MCF 10A (cell line): Measurements from ENCODE around the gene BAMBI. TPM values are rescaled to one million over a fixed set of nuclear protein-coding genes. Genes with fewer than 3 reads are reported as not detected.

Experiments used
- BruUV-seq: library from RNA; stranded (reverse); fragments of 400-500 nt; replicated peaks from 2 replicates; lab custom pipeline; 2021; lab: Mats Ljungman, UMichigan
- CTCF ChIA-PET: fragments of 300-600 bp; sonication (Branson Sonifier 250); formaldehyde crosslinking; extraction: SDS; loops from one replicate; lab custom pipeline; 2021; ENCODE audit warnings: antibody characterized with exemption, inconsistent platforms; lab: Yijun Ruan, JAX
- POLR2A ChIA-PET: fragments of 300-600, 350-650 bp; sonication (Branson Sonifier 250); formaldehyde crosslinking; extraction: SDS; loops from one replicate; lab custom pipeline; 2020; ENCODE audit warnings: antibody characterized with exemption, inconsistent platforms; lab: Yijun Ruan, JAX
- DNase-seq: peaks from one replicate; pipeline ENCODE4 v3.0.0-alpha.2; 2018; ENCODE audit not compliant: unreplicated experiment
- H3K27ac Mint-ChIP-seq: one replicate; pipeline ENCODE4 v1.8.0; 2022; ENCODE audit warnings: mild to moderate bottlenecking, low read depth, mixed read lengths; ENCODE audit not compliant: unreplicated experiment
- H3K27me3 Mint-ChIP-seq: one replicate; pipeline ENCODE4 v1.8.0; 2022; ENCODE audit warnings: mixed read lengths; ENCODE audit not compliant: insufficient read depth, unreplicated experiment
- H3K36me3 Mint-ChIP-seq: one replicate; pipeline ENCODE4 v1.8.0; 2022; ENCODE audit warnings: mild to moderate bottlenecking, moderate library complexity, mixed read lengths; ENCODE audit not compliant: insufficient read depth, unreplicated experiment
- H3K4me1 Mint-ChIP-seq: one replicate; pipeline ENCODE4 v1.8.0; 2022; ENCODE audit warnings: mixed read lengths; ENCODE audit not compliant: insufficient read depth, unreplicated experiment
- H3K4me3 Mint-ChIP-seq: one replicate; pipeline ENCODE4 v1.8.0; 2022; ENCODE audit warnings: mild to moderate bottlenecking, moderate library complexity, mixed read lengths; ENCODE audit not compliant: unreplicated experiment
- H3K9me3 Mint-ChIP-seq: one replicate; pipeline ENCODE4 v1.8.0; 2022; ENCODE audit warnings: mixed read lengths; ENCODE audit not compliant: unreplicated experiment
- CTCF ChIP-seq: fragments of 200-600 bp; IDR thresholded peaks from one replicate; pipeline ENCODE4 v1.8.0; 2022; ENCODE audit warnings: antibody characterized with exemption, mild to moderate bottlenecking; ENCODE audit not compliant: unreplicated experiment
- intact Hi-C: fragments of 100-400 bp; cut with micrococcal nuclease; formaldehyde crosslinking; loops from 2 replicates; pipeline ENCODE4 v1.14.1; 2022
- total RNA-seq: library from RNA; stranded (reverse); gene quantifications from 2 replicates; pipeline ENCODE4 v1.2.3, GENCODE V29; 2022

BAMBI gene
- total RNA-seq, 1 experiment from 2014 or later, result 31.6 TPM

GRCh38 chr10:28681928-28682750 lies 4.8 kb downstream of the BAMBI start:
- Mint-ChIP-seq H3K9me3 (no peaks in the 10 kb centered on the region), H3K4me3 (no peak overlapping the region), H3K4me1 (peaks cover 7% of the 10 kb centered on the region), H3K36me3 (peaks cover 20% of the 10 kb centered on the region), H3K27me3 (no peaks in the 10 kb centered on the region), H3K27ac (no peak overlapping the region)
- no TSS peak for BruUV-seq
- POLR2A ChIA-PET, result interaction anchor here (0.8 to 1.2 kb wide), 2 partner anchors 52 to 445 kb away, joined by 3 read pairs; no protein-coding TSS in a partner anchor
- TF ChIP-seq CTCF, result no peak
- intact Hi-C loops, result no loop called here
- CTCF ChIA-PET, result interaction anchor here (0.6 to 4.3 kb wide), 4 partner anchors 48 to 622 kb away, joined by 3 to 17 read pairs (median 4); no protein-coding TSS in a partner anchor
- no peak for DNase-seq

- no peaks in the 10 kb centered on the region for H3K9me3 Mint-ChIP-seq
- no peaks in the 10 kb centered on the region for H3K27me3 Mint-ChIP-seq
- H3K4me1 Mint-ChIP-seq, result peaks cover 7% of the 10 kb centered on the region
- H3K36me3 Mint-ChIP-seq, result peaks cover 20% of the 10 kb centered on the region
- ChIA-PET POLR2A (interaction anchor here (0.6 kb wide), 1 partner anchor 723 kb away, joined by 4 read pairs; no protein-coding TSS in a partner anchor), CTCF (interaction anchor here (0.5 kb wide), 1 partner anchor 906 kb away, joined by 3 read pairs; no protein-coding TSS in a partner anchor)
- no peak for TF ChIP-seq CTCF
- intact Hi-C loops, result no loop called here
- no peak overlapping the region for H3K27ac Mint-ChIP-seq
- no peak overlapping the region for H3K4me3 Mint-ChIP-seq
- no TSS peak for BruUV-seq
- no peak for DNase-seq
Observed at GRCh38 chr10:28684157-28684985, 7.0 kb downstream of the BAMBI start.

- Mint-ChIP-seq H3K4me1 (peaks cover 7% of the 10 kb centered on the region), H3K27me3 (no peaks in the 10 kb centered on the region), H3K27ac (no peak overlapping the region), H3K36me3 (peaks cover 20% of the 10 kb centered on the region), H3K9me3 (no peaks in the 10 kb centered on the region), H3K4me3 (no peak overlapping the region)
- CTCF ChIA-PET, result no interaction called here
- no peak for DNase-seq
- POLR2A ChIA-PET, result interaction anchor here (0.6 kb wide), 1 partner anchor 1266 kb away, joined by 3 read pairs; no protein-coding TSS in a partner anchor
- TF ChIP-seq CTCF, result no peak
- intact Hi-C loops, result no loop called here
- no TSS peak for BruUV-seq
Observed at GRCh38 chr10:28684986-28685580, 7.8 kb downstream of the BAMBI start.
